Measurements from ENCODE around the gene PABPC1L2B.
"Not testable (repeated sequence)": the region's sequence is repeated elsewhere in the genome, so short reads cannot be mapped to it uniquely, and the experiment has no call there.

GRCh38 chrX:73004032-73004431, 1.3 kb downstream of the PABPC1L2B start:
- TF ChIP-seq CTCF (conservative IDR thresholded peaks at IDR 0.05; ENCODE audit: low read length); EZH2phosphoT487 (IDR thresholded peaks at IDR 0.05; ENCODE audit: borderline replicate concordance, low read depth, low read length): not testable (repeated sequence)

Data from OCI-LY7 (cell line).